ENCODE measurements around the gene FRRS1L.
A peak's percentile ranks its signal among the peaks of the same experiment; 100 is the strongest.
"Not testable (repeated sequence)": the region's sequence is repeated elsewhere in the genome, so short reads cannot be mapped to it uniquely, and the experiment has no call there.

FRRS1L gene

GRCh38 chr9:109129470-109130197 lies 37.4 kb downstream of the FRRS1L start:
- no peak for DNase-seq

DNA sequence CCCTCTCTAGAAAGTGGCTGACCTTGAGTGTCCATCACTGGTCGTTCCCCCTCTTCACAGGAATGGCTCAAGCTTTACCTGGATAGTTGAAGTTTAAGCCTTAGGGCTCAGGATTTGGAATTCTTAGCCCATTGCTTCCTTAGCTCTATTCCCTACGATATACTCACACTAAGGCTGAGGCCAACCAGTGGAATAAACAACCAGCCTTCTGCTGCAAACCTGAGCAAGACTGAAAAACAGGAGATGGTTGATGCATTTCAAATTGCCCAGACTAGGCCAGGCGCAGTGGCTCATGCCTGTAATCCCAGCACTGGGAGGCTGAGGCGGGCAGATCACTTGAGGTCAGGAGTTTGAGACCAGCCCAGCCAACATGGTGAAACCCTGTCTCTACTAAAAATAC lies 40.4 kb downstream of the FRRS1L start:
- not testable (repeated sequence) for DNase-seq

- no peak for DNase-seq
Observed at GRCh38 chr9:109124121-109124520, 42.9 kb downstream of the FRRS1L start.

GRCh38 chr9:109122726-109123621 lies 44.1 kb downstream of the FRRS1L start:
- DNase-seq: no peak

GRCh38 chr9:109121232-109121796 lies 45.7 kb downstream of the FRRS1L start:
- DNase-seq: no peak

DNA sequence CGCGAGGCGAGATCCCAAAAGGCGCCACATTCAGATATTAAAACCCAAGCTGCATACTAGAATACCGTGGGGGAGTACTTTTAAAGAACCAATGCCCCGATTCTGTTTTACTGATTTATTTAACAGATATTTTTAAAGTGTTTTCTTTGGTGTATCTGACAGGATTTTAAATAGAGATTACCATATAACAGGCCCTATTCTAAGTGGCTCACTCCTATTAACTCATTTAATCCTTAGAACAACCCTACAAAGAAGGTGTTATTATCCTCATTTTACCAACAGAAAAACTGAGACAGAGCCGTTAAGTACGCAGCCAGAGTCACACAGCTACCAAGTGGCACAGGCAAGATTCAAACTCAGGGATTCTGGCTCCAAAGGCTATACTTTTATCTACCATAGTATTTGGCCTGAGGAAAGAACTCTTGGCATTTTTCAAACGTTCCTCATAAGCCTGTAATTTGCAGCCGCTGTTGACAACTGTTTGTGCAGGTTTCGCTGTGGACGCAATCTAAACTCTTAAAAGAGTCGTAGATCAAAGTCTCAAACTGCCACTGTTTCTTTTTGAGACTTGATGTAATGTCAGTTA lies 46.8 kb downstream of the FRRS1L start:
- DNase-seq: peak; percentile 17

DNA sequence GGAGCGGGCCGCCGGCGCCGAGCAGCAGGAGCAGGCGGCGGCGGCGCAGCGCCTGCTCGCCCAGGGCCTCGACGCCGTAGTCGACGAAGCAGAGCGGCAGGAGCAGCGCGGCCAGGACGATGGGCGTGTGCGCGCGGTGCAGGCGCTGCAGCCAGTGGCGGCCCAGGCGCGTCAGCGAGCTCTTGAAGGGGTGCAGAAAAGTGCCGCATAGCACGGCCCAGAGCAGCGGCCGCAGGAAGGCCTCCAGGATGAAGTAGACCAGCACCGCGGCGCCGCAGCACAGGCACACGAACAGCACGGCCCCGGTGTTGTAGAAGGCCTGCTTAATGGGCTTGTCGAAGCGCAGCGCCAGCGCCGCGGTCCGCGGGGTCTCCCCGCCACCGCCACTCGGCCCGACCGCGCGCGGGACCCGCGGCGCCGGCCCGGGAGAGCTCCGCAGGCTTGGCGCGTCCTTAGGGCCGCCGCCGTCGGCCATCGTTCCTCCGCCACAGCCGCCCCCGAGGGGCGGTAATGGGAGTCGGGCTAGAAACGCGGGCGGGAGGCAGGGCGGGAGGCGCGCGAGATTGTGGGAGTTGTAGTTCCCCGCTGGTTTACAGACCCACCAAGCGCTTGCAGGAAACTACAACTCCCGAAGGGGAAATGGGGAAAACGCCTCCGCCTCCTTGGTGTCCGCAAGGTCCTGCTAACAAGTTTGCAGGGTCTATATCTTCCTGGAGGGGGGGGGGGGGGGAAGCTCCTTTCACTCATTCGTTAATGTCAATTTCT lies 47.4 kb downstream of the FRRS1L start, which contains the start of gene TMEM245:
Gene TMEM245, minus strand, starts transcription at position 509 of the 765 bp plus-strand sequence. Its CDS starts 34 bp downstream, at position 475.
- peak; percentile 100 for DNase-seq

GRCh38 chr9:109118808-109119438 lies 48.1 kb downstream of the FRRS1L start:
- DNase-seq: peak; percentile 40

- DNase-seq: peak; percentile 91
Observed at GRCh38 chr9:109117856-109118807, 48.9 kb downstream of the FRRS1L start.

GRCh38 chr9:109115931-109116526 lies 51.0 kb downstream of the FRRS1L start:
- no peak for DNase-seq

DNA sequence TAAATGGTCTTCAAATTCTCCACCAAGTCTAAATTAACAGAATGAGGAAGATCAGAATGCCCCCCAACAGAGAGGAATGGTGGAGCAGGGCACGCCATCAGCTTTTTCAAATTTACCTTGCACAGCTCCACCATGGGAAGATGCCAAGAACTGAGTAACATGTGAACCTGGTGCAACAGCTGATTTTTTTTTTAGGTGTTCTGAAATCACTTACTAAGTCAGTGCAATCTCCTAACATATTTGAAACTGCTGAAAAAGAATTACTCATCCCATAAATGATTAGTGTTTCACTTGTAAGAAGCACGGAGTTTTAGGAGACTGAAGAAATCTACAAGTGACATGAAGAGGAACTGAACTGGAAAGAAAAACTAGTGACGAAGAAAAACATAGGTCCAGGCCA lies 52.4 kb downstream of the FRRS1L start:
- DNase-seq: peak; percentile 37

DNA sequence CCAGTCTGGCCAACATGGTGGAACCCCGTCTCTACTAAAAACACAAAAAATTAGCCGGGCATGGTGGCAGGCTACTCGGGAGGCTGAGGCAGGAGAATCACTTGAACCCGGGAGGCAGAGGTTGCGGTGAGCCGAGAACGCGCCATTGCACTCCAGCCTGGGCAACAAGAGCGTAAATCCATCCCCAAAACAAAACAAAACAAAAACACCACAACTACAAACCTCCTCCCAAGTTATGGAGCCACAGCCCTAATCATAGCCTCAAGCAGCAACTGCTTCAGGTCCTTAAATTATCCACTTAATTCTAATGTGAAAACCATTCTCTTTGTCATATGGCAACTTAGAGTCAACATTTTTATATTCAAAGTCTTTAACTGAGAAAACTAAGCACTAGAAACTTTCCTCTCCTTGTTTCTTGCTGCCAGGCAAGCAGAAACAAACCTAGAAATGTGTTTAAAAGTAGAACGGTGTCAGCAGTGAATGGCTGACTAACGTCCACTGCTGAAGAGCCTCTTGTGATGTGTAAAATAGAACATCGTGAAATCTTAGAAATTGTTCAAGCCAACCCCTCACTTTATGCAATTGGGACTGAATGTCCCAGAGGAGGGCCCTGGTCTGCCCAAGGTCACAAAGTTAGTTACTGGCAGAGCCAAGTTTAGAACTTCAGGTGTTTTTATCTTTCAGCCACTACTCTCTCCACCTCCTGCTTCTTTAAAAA lies 53.0 kb downstream of the FRRS1L start:
- no peak for DNase-seq

- DNase-seq: no peak
Observed at GRCh38 chr9:109113254-109113653, 53.8 kb downstream of the FRRS1L start.

DNA sequence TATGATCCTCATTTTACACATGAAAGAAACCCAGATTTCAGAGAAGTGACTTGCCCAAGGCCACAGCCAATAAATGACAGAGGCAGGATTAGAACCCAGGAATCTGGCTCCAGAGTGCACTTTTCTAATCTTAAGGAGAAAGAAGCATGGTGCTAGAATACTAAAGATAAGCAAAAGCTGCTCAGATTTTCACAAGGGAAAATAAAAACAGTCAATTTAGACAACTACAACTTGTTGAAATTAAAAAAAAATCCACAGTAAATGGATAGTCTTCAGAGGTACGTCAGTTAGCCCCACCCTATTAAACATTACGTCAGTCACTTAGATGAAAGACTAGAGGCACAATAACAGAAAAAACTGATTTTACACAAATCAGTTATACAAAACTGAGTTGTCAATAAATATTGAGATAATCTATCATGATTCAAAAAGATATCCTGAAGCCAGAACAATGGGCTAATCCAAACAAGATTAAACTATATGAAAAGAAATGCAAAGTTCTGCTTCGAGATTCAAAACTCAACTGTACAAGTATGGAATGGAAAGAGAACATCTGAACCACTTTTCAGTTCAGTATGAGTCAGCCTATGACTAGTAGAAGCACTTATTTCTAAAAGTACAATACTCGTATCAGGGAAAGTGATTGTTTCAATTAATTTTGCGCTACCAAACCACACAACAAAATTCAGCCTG lies 56.6 kb downstream of the FRRS1L start:
- DNase-seq: peak; percentile 78

DNA sequence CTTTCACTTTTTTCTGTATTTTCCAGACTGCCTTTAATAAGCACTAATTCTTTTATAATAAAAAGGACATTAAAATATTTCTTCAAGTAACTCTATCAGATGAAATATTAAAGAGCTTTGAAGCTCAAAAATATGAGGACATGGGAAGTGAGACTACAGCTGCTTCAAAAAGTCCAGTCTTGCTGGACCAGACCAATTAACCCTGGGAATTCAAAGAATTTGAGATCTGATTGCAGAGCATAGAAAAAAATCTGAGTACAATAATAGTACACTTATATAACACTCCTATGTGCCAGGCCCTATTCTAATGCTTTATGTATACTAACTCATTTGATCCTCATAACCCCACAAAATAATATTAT lies 57.1 kb downstream of the FRRS1L start:
- DNase-seq: peak; percentile 57

GRCh38 chr9:109108318-109108717 lies 58.7 kb downstream of the FRRS1L start:
- DNase-seq: peak; percentile 72

DNA sequence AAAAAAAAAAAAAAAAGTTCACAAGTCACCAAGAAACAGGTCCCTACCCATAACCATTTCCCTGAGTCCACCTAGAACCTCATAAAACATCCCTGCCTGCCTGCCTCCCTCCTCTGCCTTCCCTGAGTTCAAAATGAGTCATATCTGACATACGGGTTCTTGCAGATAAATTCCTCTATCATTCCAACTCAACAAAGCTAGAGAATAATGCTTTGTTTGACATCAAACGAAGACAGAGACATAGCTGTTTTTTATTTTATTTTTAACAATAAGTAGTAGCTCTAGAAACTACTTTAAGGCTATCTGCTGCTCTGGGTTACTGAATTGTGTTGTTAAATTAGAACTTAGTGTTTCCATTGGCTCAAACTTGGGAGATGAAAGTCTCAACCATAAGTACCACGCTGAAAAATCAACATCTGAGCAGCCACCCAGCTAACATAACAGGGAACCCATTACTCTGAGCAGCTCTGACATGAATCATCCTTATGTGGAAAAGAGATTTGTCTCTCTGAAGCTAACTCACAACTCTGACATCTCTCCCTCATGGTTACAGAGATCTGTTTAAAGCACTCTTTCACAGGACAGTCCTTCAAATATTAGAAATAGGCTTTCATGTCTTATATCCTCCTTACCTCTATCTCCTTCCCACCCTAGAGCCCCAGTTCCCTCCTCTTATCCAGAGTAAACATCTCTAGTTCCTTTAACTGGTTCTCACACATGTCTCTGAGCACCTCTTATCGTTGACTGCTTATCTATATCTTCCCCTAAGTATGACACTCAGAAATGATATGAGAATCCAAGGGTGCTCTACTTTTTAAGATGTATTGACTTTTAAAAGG lies 59.4 kb downstream of the FRRS1L start:
- DNase-seq: peak; percentile 84

DNA sequence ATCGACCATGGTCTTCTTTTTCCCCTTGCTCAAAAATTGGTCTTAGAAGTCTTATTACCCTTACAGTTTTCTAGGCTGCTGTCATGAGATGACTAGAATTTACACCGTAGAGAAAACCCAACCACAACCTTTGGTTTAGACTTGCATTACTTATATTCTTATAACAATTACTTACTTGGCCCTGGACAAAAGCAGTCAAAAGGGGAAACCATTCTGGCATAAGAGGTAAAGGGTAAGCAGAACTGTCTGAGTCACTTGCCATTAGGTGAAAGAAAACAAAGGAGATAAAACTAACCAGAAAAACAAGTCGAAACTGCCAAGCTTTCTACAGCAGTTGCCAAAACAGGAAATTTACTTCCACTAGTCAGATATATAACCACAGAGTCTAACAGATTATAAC lies 65.2 kb downstream of the FRRS1L start:
- peak; percentile 30 for DNase-seq
